Measurements from ENCODE around the gene VAMP1. TPM values are rescaled to one million over a fixed set of nuclear protein-coding genes. Genes with fewer than 3 reads are reported as not detected.

VAMP1 gene
- total and polyA plus RNA-seq, 2 of the 8 experiments (the other 6 are each of a cell fraction or from before 2014, with no cell fraction given): 10.8 to 23.1 TPM

- no peaks in the 10 kb centered on the region for H3K9me3 ChIP-seq (ENCODE audit: insufficient read depth in 2 of 2, low read depth in 1 of 2, low read length in 1 of 2)
- H4K20me1 ChIP-seq (replicated peaks in 1 of 2; ENCODE audit: control insufficient read depth in 1 of 2, insufficient read depth in 2 of 2, low read length in 2 of 2): peaks cover 0 to 4% of the 10 kb centered on the region in 2 experiments
- H4K8ac ChIP-seq (ENCODE audit: extremely low read depth, insufficient read depth, low read length): no peak overlapping the region
- ChIA-PET CTCF (ENCODE audit: partially characterized antibody) (interaction anchor here (0.6 to 10.5 kb wide), 12 partner anchors 9 to 134 kb away, joined by 3 to 202 read pairs (median 4); partner anchors contain the start of genes CD27, TAPBPL and VAMP1), POLR2A (ENCODE audit: partially characterized antibody) (interaction anchor here (0.6 to 8.8 kb wide), 13 partner anchors 9 to 135 kb away, joined by 3 to 78 read pairs (median 4); partner anchors contain the start of genes CD27, MRPL51, TAPBPL and VAMP1)
- no peak overlapping the region for H3K4ac ChIP-seq (replicated peaks; ENCODE audit: insufficient read length, low read depth, low read length)
- no peak overlapping the region for H4K5ac ChIP-seq (ENCODE audit: insufficient read length, low read depth, low read length)
- no peak overlapping the region for H3K14ac ChIP-seq (ENCODE audit: insufficient read length)
- H3K4me3 ChIP-seq (ENCODE audit: extremely low read depth in 1 of 4, insufficient read depth in 2 of 4, low read depth in 3 of 4, low read length in 4 of 4): no peak overlapping the region
- H3K9ac ChIP-seq (replicated peaks in 1 of 4; ENCODE audit: extremely low read depth in 1 of 4, low read depth in 3 of 4, low read length in 3 of 4): no peak overlapping the region
- no peak overlapping the region for H3K23ac ChIP-seq (ENCODE audit: insufficient read length)
- no peaks in the 10 kb centered on the region for H3K79me2 ChIP-seq (ENCODE audit: control insufficient read depth in 1 of 2, insufficient read depth in 2 of 2, low read length in 2 of 2)
- no peak overlapping the region for H2BK20ac ChIP-seq (ENCODE audit: low read length)
- H2BK12ac ChIP-seq (ENCODE audit: low read depth, low read length): no peak overlapping the region
- H3K18ac ChIP-seq (ENCODE audit: extremely low read depth, low read length): no peak overlapping the region
- no peak overlapping the region for H2BK15ac ChIP-seq (ENCODE audit: low read length)
- TF ChIP-seq RXRA (IDR thresholded peaks at IDR 0.05; ENCODE audit: insufficient read depth, low read depth, low read length): no peak
- H3K27ac ChIP-seq (ENCODE audit: low read depth, low read length): no peak overlapping the region
- H3K27me3 ChIP-seq (replicated peaks in 1 of 4; ENCODE audit: control insufficient read depth in 3 of 4, extremely low read depth in 1 of 4, insufficient read depth in 3 of 4, low read length in 3 of 4): no peaks in the 10 kb centered on the region
- H3K4me1 ChIP-seq (replicated peaks in 1 of 4; ENCODE audit: control insufficient read depth in 3 of 4, insufficient read depth in 4 of 4, low read length in 3 of 4): no peaks in the 10 kb centered on the region
- H2BK5ac ChIP-seq (ENCODE audit: low read depth, low read length): no peak overlapping the region
- H3K79me1 ChIP-seq (ENCODE audit: low read depth, low read length): no peaks in the 10 kb centered on the region
- FAIRE-seq (no peak), DNase-seq (ENCODE audit: low read depth in 1 of 2, low spot score in 2 of 2) (no peak)
- H2BK120ac ChIP-seq (replicated peaks; ENCODE audit: low read depth, low read length): no peak overlapping the region
- H2AK5ac ChIP-seq (ENCODE audit: low read depth, low read length): no peak overlapping the region
- H3K23me2 ChIP-seq (ENCODE audit: low read depth, low read length): no peaks in the 10 kb centered on the region
- peaks cover 5 to 40% (median 26%) of the 10 kb centered on the region in 4 experiments for H3K36me3 ChIP-seq (ENCODE audit: control insufficient read depth in 2 of 4, insufficient read depth in 4 of 4, low read length in 3 of 4)
- no peak overlapping the region for H2AFZ ChIP-seq (ENCODE audit: low read length)
- H3K4me2 ChIP-seq (ENCODE audit: insufficient read depth in 1 of 2, low read depth in 2 of 2, low read length in 2 of 2): no peak overlapping the region
- no peak overlapping the region for H3K56ac ChIP-seq (replicated peaks; ENCODE audit: insufficient read length, low read depth, low read length)
- WGBS, 2 experiments (ENCODE audit: extremely low coverage in 1 of 2, insufficient coverage in 1 of 2, insufficient read length in 1 of 2, insufficient replicate concordance in 2 of 2, low coverage in 1 of 2, low lambda C conversion rate in 2 of 2, missing lambda C conversion rate in 1 of 2): 91% methylated on average over 15 of the region's 15 CpGs; no CpG with 5 or more reads in 1 of the 2 experiments
- no peak overlapping the region for H4K91ac ChIP-seq (replicated peaks; ENCODE audit: insufficient read length, low read length)
Observed at GRCh38 chr12:6461401-6462233, 8.9 kb downstream of the VAMP1 start.

All from H1 (cell line).